Articular chondrocyte of knee joint (primary cell): ENCODE measurements around the gene TMEM39B. TPM values are rescaled to one million over a fixed set of nuclear protein-coding genes. Genes with fewer than 3 reads are reported as not detected.

ENCODE experiments used
- small RNA-seq: library from RNA; depleted of rRNA; stranded (forward); fragments of <200 nt; gene quantifications from one replicate; pipeline ENCODE3, GENCODE V24; 2012
- total RNA-seq: library from RNA; depleted of rRNA; stranded (reverse); fragments of >200 nt; gene quantifications from 2 replicates; pipeline ENCODE4 v1.2.3, GENCODE V29; 2012

Gene TMEM39B
- 7.3 and 8.3 TPM in 2 replicates for total RNA-seq

GRCh38 chr1:32072622-32073298 is at the start of gene TMEM39B:
Gene TMEM39B (plus strand): TSS chr1:32072939. CDS start chr1:32073048, 109 bp downstream.

DNA sequence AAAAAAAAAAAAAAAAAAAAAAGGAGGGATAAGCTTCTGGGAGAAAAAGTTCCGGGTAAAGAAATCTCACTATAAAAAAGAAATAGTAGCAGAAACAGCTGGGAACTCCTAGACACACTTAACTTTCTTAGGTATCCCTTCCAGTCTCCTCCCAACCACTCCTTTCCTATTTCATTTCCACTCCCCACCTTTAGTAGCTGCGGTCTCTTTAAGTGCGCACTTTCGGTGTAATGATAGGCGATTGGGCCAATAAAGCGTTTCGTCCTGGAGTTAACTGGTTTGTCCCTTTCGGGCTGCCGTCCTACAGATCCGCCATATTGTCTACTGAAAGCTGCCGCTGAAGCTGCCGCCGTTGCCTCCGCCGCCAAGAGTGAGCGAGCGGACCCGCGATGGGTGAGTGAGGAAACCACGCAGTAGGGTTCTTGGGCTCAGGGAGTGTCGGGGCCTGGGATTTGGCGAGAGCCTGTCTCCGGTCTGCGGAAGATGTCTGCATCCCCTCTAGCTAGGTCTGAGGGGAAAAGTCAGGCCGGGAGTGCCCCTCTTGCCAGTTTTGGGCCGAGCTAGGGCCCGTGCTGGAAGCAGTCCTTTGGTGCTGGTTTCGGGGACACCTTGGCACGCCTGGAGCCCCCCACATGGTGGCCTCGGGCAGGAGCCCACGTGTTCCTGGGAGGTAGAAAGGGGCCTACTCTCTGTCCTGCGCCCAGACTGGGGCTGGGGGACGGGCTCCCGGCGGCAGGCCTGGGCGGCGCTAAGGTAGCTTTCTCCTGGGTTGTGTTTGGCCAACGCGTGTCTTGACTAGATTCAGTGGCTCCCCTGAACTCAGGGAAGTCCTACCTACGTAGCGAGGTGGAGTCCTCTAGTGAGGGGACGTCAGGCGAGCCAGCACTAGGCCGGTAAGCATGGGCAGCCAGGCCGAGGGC is 35.3 kb downstream of the TMEM39B start, which contains the start of gene KPNA6:
Gene KPNA6 (plus strand): TSS at position 315 of the 920 bp plus-strand sequence. CDS start 75 bp downstream, at position 390.

Small RNA genes lying within 50 kb of the gene (small RNA-seq; reads per million reads assigned to genes)
- gene MIR5585 (not detected), gene RF00017 (not detected)

Other genes with a start within 250 kb of the TMEM39B start
- gene PTP4A2, start 134.6 kb upstream of the TMEM39B start, total RNA-seq: 967 and 989 TPM in 2 replicates
- gene KHDRBS1, start 59.1 kb upstream of the TMEM39B start, total RNA-seq: 62.9 and 71.6 TPM in 2 replicates
- gene KPNA6, start 35.1 kb downstream of the TMEM39B start, total RNA-seq: 70.7 and 73.0 TPM in 2 replicates
- 126 and 129 TPM in 2 replicates for gene TXLNA, start 106.7 kb downstream of the TMEM39B start, total RNA-seq
- 6.8 and 8.4 TPM in 2 replicates for gene CCDC28B, start 127.7 kb downstream of the TMEM39B start, total RNA-seq
- 1.2 and 1.7 TPM in 2 replicates for gene IQCC, start 132.7 kb downstream of the TMEM39B start, total RNA-seq
- not detected in 2 replicates for gene DCDC2B, start 136.2 kb downstream of the TMEM39B start, total RNA-seq
- gene TMEM234, start 149.4 kb downstream of the TMEM39B start, total RNA-seq: 19.5 and 23.3 TPM in 2 replicates
- 261 and 313 TPM in 2 replicates for gene EIF3I, start 149.5 kb downstream of the TMEM39B start, total RNA-seq
- 1.8 and 3.0 TPM in 2 replicates for gene FAM167B, start 174.3 kb downstream of the TMEM39B start, total RNA-seq
- gene LCK, start 178.3 kb downstream of the TMEM39B start, total RNA-seq: not detected in 2 replicates
- gene HDAC1, start 219.1 kb downstream of the TMEM39B start, total RNA-seq: 62.3 and 64.8 TPM in 2 replicates